CD4-positive, alpha-beta T cell treated with Interleukin-17A for 4 hours (primary cell): ENCODE results near the gene ZBTB42.
A peak's percentile ranks its signal among the peaks of the same experiment; 100 is the strongest.

Experiments used
- DNase-seq: peaks from one replicate; pipeline ENCODE4 v3.0.0-alpha.2; 2020; ENCODE audit warnings: mixed read lengths

The ZBTB42 gene

DNA sequence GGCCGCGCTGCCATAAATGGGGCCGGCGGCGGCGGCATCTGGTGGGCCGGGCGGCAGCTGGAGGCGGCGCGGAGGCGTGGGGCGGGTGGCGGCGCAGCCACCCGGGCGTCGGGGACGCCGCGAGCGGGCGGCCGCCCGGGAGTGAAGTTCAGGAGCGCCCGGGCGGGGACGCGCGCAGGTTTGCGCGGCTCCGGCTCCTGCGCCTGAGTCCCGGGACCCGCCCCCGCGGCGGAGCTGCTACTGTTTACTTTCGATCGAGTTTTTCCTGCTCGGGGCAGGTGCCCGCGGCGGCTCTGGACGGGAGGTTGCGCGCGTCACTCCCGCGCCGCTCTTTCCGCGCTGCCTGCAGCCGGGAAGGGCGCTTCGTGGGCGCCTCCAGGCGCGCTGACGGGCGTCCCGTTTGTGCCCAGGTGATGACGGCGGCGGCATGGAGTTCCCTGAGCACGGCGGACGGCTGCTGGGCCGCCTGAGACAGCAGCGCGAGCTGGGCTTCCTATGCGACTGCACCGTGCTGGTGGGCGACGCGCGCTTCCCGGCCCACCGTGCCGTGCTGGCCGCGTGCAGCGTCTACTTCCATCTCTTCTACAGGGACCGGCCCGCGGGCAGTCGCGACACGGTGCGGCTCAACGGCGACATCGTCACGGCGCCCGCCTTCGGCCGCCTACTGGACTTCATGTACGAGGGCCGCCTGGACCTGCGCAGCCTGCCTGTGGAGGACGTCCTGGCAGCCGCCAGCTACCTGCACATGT is at the start of gene ZBTB42:
ZBTB42 (plus strand) TSS at position 331 of the 749 bp plus-strand sequence; CDS start at position 428, 97 bp downstream.
- peak; percentile 88 for DNase-seq

GRCh38 chr14:104751539-104752422 is 49.1 kb upstream of the ZBTB42 start:
- no peak for DNase-seq

DNA sequence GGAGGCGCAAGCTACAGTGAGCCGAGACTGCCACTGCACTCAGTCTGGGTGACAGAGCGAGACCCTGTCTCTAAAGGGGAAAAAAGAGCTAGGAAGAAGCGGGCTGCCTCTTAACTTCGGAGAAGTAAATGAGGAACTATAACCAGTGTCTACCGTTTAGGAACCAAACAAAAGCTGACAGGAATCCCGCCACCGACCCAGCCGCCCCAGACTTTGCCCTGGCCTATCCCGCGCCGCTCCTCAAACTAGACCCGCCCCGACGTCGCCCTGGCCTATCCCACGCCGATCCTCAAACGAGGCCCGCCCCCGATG is 48.5 kb upstream of the ZBTB42 start:
- DNase-seq: no peak

GRCh38 chr14:104752735-104753527 is 48.0 kb upstream of the ZBTB42 start, which contains the start of gene SIVA1:
Gene SIVA1 (plus strand): TSS chr14:104753147. CDS start chr14:104753202, 55 bp downstream.
- peak; percentile 100 for DNase-seq

GRCh38 chr14:104753528-104754212 is 47.2 kb upstream of the ZBTB42 start:
- no peak for DNase-seq

- DNase-seq: no peak
Measured at GRCh38 chr14:104754213-104754851, 46.6 kb upstream of the ZBTB42 start.

- no peak for DNase-seq
Measured at GRCh38 chr14:104755621-104756020, 45.3 kb upstream of the ZBTB42 start.

GRCh38 chr14:104756477-104757237 is 44.2 kb upstream of the ZBTB42 start:
- no peak for DNase-seq

GRCh38 chr14:104757238-104757585 is 43.7 kb upstream of the ZBTB42 start:
- DNase-seq: no peak

DNA sequence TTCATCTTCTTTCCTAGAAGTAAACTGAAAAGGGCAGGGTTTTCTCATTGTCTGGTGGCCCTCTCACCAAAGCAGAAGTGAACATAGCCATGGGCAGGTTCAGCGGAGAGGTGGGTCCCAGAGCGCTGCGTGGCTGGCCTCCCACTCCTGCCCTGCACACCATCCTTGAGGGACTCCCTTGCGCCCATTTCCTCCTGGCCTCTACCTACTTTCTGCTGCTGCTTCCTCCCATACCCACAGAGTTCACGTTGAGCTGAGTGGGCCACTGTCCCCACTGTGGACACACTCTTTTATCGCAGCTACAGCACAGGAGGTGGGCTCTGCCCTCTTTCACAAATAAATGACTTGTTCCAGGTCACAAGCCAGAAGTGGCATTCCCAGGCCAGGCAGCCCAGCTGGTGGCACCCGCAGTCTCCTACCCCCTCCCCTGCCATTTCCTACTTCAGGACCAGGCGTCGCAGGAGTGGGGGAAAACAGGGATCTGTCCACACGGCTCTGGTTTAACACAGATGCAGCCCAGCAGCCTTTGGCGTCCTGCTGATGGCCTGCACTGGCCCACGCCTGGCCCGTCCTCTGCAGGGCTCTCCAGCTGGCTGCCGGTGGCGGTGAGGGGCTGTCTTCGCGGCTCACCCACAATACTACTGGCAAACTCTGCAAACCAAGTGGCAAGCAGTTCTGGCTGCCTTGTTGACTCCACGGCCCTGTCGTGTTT is 43.1 kb upstream of the ZBTB42 start:
- no peak for DNase-seq

- DNase-seq: no peak
Measured at GRCh38 chr14:104758981-104759969, 41.6 kb upstream of the ZBTB42 start.

DNA sequence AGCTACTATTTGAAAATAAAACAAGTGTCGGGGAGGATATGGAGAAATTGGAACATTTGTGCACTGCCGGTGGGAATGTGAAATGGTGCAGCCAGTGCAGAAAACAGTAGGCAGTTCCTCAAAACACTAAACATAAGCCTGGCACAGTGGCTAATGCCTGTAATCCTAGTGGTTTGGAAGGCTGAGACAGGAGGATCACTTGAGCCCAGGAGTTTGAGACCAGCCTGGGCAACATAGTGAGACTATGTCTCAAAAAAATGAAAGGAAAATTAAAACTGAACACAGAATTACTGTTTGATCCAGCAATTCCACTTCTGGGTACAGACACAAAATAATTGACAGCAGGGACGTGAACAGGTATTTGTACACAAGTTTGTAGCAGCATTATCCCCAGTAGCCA is 35.4 kb upstream of the ZBTB42 start:
- no peak for DNase-seq

DNA sequence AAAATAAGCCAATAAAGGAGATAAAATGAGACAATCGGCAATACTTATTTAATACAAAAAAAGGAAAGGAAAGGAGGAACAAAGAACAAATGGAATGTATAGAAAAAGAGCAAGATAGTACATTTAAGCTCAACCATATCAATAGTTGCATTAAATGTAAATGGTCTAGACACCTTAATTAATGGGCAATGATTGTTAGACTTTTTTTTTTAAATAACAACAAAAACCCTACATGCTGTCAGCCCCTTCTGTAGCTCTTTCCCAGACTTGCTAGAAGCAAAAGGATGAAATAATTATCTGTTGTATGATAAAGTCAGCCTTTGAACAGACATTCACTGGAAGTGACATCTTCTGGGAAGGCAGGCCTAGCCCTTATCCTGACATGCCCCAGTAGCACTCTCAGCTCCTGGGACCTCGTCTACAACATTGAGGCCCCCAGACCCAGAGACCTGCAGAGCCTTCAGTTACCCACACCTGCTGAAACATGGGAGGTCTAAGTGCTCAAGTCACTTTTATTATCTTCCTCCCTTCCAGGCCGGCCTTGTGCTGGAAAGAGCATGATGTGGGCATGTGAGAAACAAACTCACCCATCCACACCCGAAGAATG is 34.5 kb upstream of the ZBTB42 start:
- DNase-seq: no peak

GRCh38 chr14:104766863-104767633 is 33.9 kb upstream of the ZBTB42 start:
- no peak for DNase-seq

- no peak for DNase-seq
Measured at GRCh38 chr14:104767634-104767918, 33.3 kb upstream of the ZBTB42 start.

DNA sequence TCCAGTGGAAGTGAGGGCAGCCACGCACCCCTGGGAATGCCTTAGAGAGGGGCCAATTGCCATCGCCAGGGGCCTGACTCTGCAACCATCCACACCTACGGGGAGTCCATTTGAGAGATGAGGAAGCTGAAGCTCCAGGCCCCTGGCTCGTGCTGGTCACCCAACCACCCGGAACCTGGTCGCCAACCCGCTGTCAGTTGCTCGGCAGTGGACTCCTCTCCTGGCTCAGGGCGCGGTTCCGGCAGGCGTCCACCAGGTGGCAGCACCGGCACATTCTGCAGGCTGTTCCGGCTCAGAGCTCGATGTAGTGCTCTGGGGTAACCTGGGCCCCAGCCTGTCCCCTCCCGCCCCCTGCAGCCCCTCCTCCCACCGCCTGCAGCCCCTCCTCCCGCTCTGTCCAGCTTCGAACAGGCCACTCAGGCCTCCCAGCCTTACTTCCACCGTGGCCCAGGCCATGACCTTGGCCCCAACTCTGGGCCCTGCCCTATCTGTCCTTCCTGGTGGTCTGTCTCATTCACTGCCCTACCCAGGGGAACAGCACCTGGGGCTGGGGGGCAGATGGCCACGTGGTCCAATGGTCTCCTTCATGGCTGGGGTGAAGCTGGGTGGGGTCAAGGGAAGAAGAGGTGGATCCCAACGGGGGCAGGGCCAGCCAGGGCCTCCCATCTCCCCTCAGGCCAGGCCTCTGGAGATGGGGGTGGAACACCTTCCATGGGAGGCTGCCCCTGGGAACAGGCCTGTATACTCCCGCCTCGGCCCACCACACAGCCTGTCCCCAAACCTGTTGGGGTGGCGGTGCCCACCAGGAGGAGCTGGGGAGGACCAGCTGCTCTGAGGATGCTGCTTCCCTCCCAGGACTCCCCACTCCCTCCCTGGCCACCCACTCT is 32.2 kb upstream of the ZBTB42 start:
- DNase-seq: peak; percentile 94

GRCh38 chr14:104769324-104770071 is 31.4 kb upstream of the ZBTB42 start:
- no peak for DNase-seq
